Testis (tissue), 3 donors: ENCODE results near the gene CUTC. TPM values are rescaled to one million over a fixed set of nuclear protein-coding genes. Genes with fewer than 3 reads are reported as not detected.

Source experiments
- DNase-seq: peaks from one replicate; pipeline ENCODE4 v3.0.0-alpha.2; 2019
- H3K27ac ChIP-seq, 2 donors: fragments of 200-600 bp; sonication (generic); one replicate each; pipeline ENCODE4 v1.5.1; 2019
- H3K27me3 ChIP-seq: fragments of 200-600 bp; sonication (generic); one replicate; pipeline ENCODE4 v1.5.1; 2019
- H3K36me3 ChIP-seq: fragments of 200-600 bp; sonication (generic); one replicate; pipeline ENCODE4 v1.5.1; 2017; ENCODE audit warnings: low read depth; ENCODE audit errors: missing control alignments
- H3K4me1 ChIP-seq: fragments of 200-600 bp; sonication (generic); one replicate; pipeline ENCODE4 v1.5.1; 2019
- H3K4me3 ChIP-seq, 2 donors: fragments of 200-600 bp; sonication (generic); one replicate each; pipeline ENCODE4 v1.5.1; 2017 to 2019
- H3K9me3 ChIP-seq: fragments of 200-600 bp; sonication (generic); one replicate; pipeline ENCODE4 v1.5.1; 2017
- CTCF ChIP-seq, 3 experiments: fragments of 450-650 bp in 2 of 3; fragments of 200-600 bp in 1 of 3; sonication (generic) in 1 of 3; IDR thresholded peaks; one replicate each; pipeline ENCODE4 v1.5.1; 2016 to 2019; ENCODE audit warnings: antibody characterized with exemption in 3 of 3, mild to moderate bottlenecking in 2 of 3, moderate library complexity in 1 of 3
- POLR2A ChIP-seq: fragments of 450-650 bp; IDR thresholded peaks from one replicate; pipeline ENCODE4 v1.6.1; 2017; ENCODE audit warnings: antibody characterized with exemption, mild to moderate bottlenecking, moderate library complexity
- WGBS, 2 donors: methylation state at CpG; one replicate each; pipeline ENCODE4 v1.1.5; 2018; 5-methylcytosine and 5-hydroxymethylcytosine counted together
- intact Hi-C: fragments of 100-400 bp; cut with DNase I; formaldehyde crosslinking; loops from one replicate; pipeline ENCODE4 v1.15.1; 2023; ENCODE audit warnings: low total_unique reads
- polyA plus RNA-seq: library from polyadenylated mRNA; stranded (reverse); fragments of 350-450 nt; fragmentation: Illumina TruSeq; extraction: RNeasy Lipid Tissue Mini Kit (QIAGEN cat#74804); gene quantifications from one replicate; pipeline ENCODE4 v1.2.3, GENCODE V29; 2014; ENCODE audit warnings: low read depth, low replicate concordance; ENCODE audit not compliant: insufficient read depth
- total RNA-seq, 2 donors: library from RNA; depleted of rRNA; stranded (reverse); fragments of >200 nt; gene quantifications; one replicate each; pipeline ENCODE4 v1.2.3, GENCODE V29; 2016

CUTC gene
- total and polyA plus RNA-seq, 3 donors from 2014 or later = 35.7 to 98.5 (median 42.4) TPM

DNA sequence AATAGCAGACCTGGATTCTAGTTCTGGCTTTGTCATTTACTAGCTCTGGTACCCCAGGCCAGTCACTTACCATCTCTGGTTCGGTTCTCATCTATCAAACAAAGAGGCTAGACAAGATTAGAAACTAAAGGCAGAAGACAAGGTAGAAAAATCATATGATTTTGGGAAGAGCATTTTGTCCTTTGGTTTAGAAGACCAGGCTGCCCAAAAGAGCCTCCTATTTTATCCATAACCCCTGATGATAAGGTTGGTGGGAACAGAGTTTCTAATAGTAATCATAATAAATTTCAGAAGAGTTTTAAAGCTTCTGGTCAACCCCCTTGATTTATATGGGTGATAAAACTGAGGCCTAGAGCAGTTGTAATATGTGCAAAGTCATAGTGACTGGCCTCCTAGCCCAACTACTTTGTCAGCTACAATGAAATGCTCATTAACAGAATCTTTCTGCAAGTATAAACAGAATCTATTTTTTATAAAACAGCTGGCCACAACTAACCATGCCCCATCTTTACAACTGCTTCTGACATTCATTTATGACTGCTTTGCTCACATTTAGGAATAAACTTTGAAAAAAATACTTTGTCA, 23.5 kb upstream of the CUTC start:
- Histone ChIP-seq H3K4me3 (no peak overlapping the region), H3K9me3 (no peaks in the 10 kb centered on the region), H3K4me1 (no peaks in the 10 kb centered on the region), H3K27me3 (no peaks in the 10 kb centered on the region), H3K27ac (peak overlapping the region in 1 of 2 donors; percentile 52), H3K36me3 (no peaks in the 10 kb centered on the region)
- DNase-seq = no peak
- TF ChIP-seq POLR2A (no peak), CTCF (IDR thresholded peaks at IDR 0.05) (no peak)
- intact Hi-C loops = no loop called here
- WGBS, 2 donors = 76 to 82% methylated on average over 1 of the region's 1 CpG

- H3K9me3 ChIP-seq = no peaks in the 10 kb centered on the region
- DNase-seq = no peak
- 62 to 64% methylated on average over 4 of the region's 4 CpGs for WGBS, 2 donors
- no peaks in the 10 kb centered on the region for H3K4me1 ChIP-seq
- no peaks in the 10 kb centered on the region for H3K27me3 ChIP-seq
- peak overlapping the region in 1 of 2 donors; percentile 52 for H3K27ac ChIP-seq
- no peaks in the 10 kb centered on the region for H3K36me3 ChIP-seq
- H3K4me3 ChIP-seq = no peak overlapping the region
- TF ChIP-seq CTCF (IDR thresholded peaks at IDR 0.05) (no peak), POLR2A (no peak)
- intact Hi-C loops = no loop called here
Measured at GRCh38 chr10:99709480-99710229, 22.4 kb upstream of the CUTC start.

DNA sequence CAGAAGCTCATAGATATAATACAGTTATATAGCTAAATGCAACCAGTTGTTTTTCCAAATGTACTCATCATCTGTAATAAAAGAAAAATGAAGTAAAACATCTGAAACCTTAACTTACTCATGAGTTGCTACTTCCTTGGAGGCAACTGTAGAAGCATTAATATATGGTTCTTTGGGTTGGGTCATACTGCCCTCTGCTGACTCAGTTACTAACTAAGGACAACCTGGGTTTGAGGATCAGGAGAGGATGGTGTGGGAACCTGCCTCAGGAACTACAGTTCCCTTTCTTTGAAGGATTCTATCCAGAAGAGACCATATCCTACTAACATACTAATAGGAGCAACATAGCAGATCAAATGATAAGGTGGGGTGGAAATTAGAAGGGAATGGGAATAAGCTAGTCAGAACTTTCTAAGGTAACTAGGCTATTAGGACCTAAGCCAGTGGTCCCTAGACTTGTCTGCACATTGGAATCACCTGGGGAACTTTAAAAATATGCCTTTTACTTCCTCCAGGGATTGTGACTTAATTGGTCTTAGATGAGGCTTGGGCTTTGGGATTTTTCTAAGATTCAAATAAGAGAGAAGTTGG, 20.8 kb upstream of the CUTC start:
- DNase-seq = peak; percentile 36
- Histone ChIP-seq H3K27ac (no peak overlapping the region), H3K27me3 (no peaks in the 10 kb centered on the region), H3K4me3 (no peak overlapping the region), H3K4me1 (no peaks in the 10 kb centered on the region), H3K9me3 (no peaks in the 10 kb centered on the region), H3K36me3 (no peaks in the 10 kb centered on the region)
- intact Hi-C loops = no loop called here
- TF ChIP-seq POLR2A (no peak), CTCF (IDR thresholded peaks at IDR 0.05) (peak in 2 of 3 experiments; percentile 19 to 28)

GRCh38 chr10:99714446-99714845, 17.6 kb upstream of the CUTC start:
- DNase-seq = no peak
- TF ChIP-seq CTCF (IDR thresholded peaks at IDR 0.05) (no peak), POLR2A (no peak)
- no peaks in the 10 kb centered on the region for H3K9me3 ChIP-seq
- WGBS, 2 donors = 59 to 70% methylated on average over 5 of the region's 5 CpGs
- H3K4me1 ChIP-seq = no peaks in the 10 kb centered on the region
- intact Hi-C loops = no loop called here
- no peak overlapping the region for H3K4me3 ChIP-seq
- H3K36me3 ChIP-seq = no peaks in the 10 kb centered on the region
- no peak overlapping the region for H3K27ac ChIP-seq
- H3K27me3 ChIP-seq = no peaks in the 10 kb centered on the region
